WTC11 (cell line): ENCODE results near the gene SMYD3. TPM values are rescaled to one million over a fixed set of nuclear protein-coding genes. Genes with fewer than 3 reads are reported as not detected.

Source experiments
- ATAC-seq: fragments of 200-7000 bp; cut with Tn5 transposase; 2 replicates; pipeline ENCODE4 v1.10.0; 2021; ENCODE audit warnings: mild to moderate bottlenecking, moderate library complexity
- CTCF ChIA-PET: fragments of 300-600 bp; sonication (Branson Sonifier 250); formaldehyde crosslinking; loops from one replicate; lab custom pipeline; 2021; ENCODE audit warnings: antibody characterized with exemption; lab: Charles Lee
- POLR2A ChIA-PET: fragments of 350-600 bp; sonication (Branson Sonifier 250); formaldehyde crosslinking; loops from one replicate; lab custom pipeline; 2021; ENCODE audit warnings: antibody characterized with exemption; lab: Charles Lee
- DNase-seq: peaks from one replicate; pipeline ENCODE4 v3.0.0; 2021; ENCODE audit warnings: low spot score
- H3K27ac Mint-ChIP-seq: 2 replicates; pipeline ENCODE4 v1.8.0; 2021; ENCODE audit warnings: mixed read lengths
- H3K27me3 Mint-ChIP-seq: 2 replicates; pipeline ENCODE4 v1.8.0; 2021; ENCODE audit warnings: low read depth, mild to moderate bottlenecking, moderate library complexity, mixed read lengths
- H3K36me3 Mint-ChIP-seq: 2 replicates; pipeline ENCODE4 v1.8.0; 2021; ENCODE audit warnings: mixed read lengths
- H3K4me1 Mint-ChIP-seq: 2 replicates; pipeline ENCODE4 v1.8.0; 2022; ENCODE audit warnings: mixed read lengths
- H3K4me3 Mint-ChIP-seq: 2 replicates; pipeline ENCODE4 v1.8.0; 2021; ENCODE audit warnings: mild to moderate bottlenecking, moderate library complexity, mixed read lengths
- H3K9me3 Mint-ChIP-seq: 2 replicates; pipeline ENCODE4 v1.8.0; 2021; ENCODE audit warnings: mixed read lengths
- ATF2 ChIP-seq: sonication (generic); formaldehyde crosslinking; IDR thresholded peaks from 2 replicates; pipeline ENCODE4 v1.8.1; 2022; ENCODE audit warnings: low read depth, missing genetic modification reagents, borderline replicate concordance
- ATF6 ChIP-seq: sonication (generic); formaldehyde crosslinking; IDR thresholded peaks from 2 replicates; pipeline ENCODE4 v1.8.1; 2023; ENCODE audit warnings: mild to moderate bottlenecking, missing genetic modification reagents
- CTCF ChIP-seq: fragments of 200-600 bp; IDR thresholded peaks from 2 replicates; pipeline ENCODE4 v1.8.0; 2022; ENCODE audit warnings: antibody characterized with exemption
- ELF4 ChIP-seq: sonication (generic); formaldehyde crosslinking; IDR thresholded peaks from 2 replicates; pipeline ENCODE4 v1.8.1; 2022; ENCODE audit warnings: low read depth, mild to moderate bottlenecking, moderate library complexity, missing genetic modification reagents
- ETV6 ChIP-seq: sonication (generic); formaldehyde crosslinking; IDR thresholded peaks from 2 replicates; pipeline ENCODE4 v1.8.1; 2022; ENCODE audit warnings: mild to moderate bottlenecking, missing genetic modification reagents
- GRHL2 ChIP-seq: fragments of 250-450 bp; sonication (Bioruptor Pico); IDR thresholded peaks from 2 replicates; pipeline ENCODE4 v1.8.0; 2022; ENCODE audit warnings: mild to moderate bottlenecking, moderate library complexity; ENCODE audit not compliant: insufficient replicate concordance, severe bottlenecking
- MXD4 ChIP-seq: fragments of 250-450 bp; sonication (Bioruptor Pico); IDR thresholded peaks from 2 replicates; pipeline ENCODE4 v1.8.0; 2021; ENCODE audit warnings: mild to moderate bottlenecking, moderate library complexity, borderline replicate concordance
- MYBL2 ChIP-seq: sonication (generic); formaldehyde crosslinking; IDR thresholded peaks from 2 replicates; pipeline ENCODE4 v1.8.1; 2023; ENCODE audit warnings: mild to moderate bottlenecking, moderate library complexity, missing genetic modification reagents
- NFYB ChIP-seq: sonication (generic); formaldehyde crosslinking; conservative IDR thresholded peaks from 2 replicates; pipeline ENCODE4 v1.8.0; 2022; ENCODE audit warnings: low read depth, missing genetic modification reagents
- NR3C1 ChIP-seq: sonication (generic); formaldehyde crosslinking; conservative IDR thresholded peaks from 2 replicates; pipeline ENCODE4 v1.8.1; 2023; ENCODE audit warnings: low read depth, mild to moderate bottlenecking, missing genetic modification reagents
- PRDM15 ChIP-seq: sonication (generic); formaldehyde crosslinking; IDR thresholded peaks from 2 replicates; pipeline ENCODE4 v1.8.0; 2022; ENCODE audit warnings: missing genetic modification reagents
- PREB ChIP-seq: sonication (generic); formaldehyde crosslinking; IDR thresholded peaks from 2 replicates; pipeline ENCODE4 v1.8.1; 2022; ENCODE audit warnings: mild to moderate bottlenecking, missing genetic modification reagents, moderate library complexity, borderline replicate concordance
- RORB ChIP-seq: fragments of 250-450 bp; sonication (Bioruptor Pico); IDR thresholded peaks from 2 replicates; pipeline ENCODE4 v1.9.0; 2021; ENCODE audit warnings: mild to moderate bottlenecking
- STAT6 ChIP-seq: sonication (generic); formaldehyde crosslinking; conservative IDR thresholded peaks from 2 replicates; pipeline ENCODE4 v1.8.1; 2023; ENCODE audit warnings: mild to moderate bottlenecking, low read depth, missing genetic modification reagents, moderate library complexity
- TEAD4 ChIP-seq: sonication (generic); formaldehyde crosslinking; IDR thresholded peaks from 2 replicates; pipeline ENCODE4 v1.8.0; 2022; ENCODE audit warnings: mild to moderate bottlenecking, missing genetic modification reagents
- TP53 ChIP-seq: sonication (generic); formaldehyde crosslinking; IDR thresholded peaks from 2 replicates; pipeline ENCODE4 v1.8.1; 2023; ENCODE audit warnings: mild to moderate bottlenecking, missing genetic modification reagents
- USF2 ChIP-seq: sonication (generic); formaldehyde crosslinking; IDR thresholded peaks from 2 replicates; pipeline ENCODE4 v1.8.1; 2023; ENCODE audit warnings: mild to moderate bottlenecking, missing genetic modification reagents, moderate library complexity
- ZBTB43 ChIP-seq: sonication (generic); formaldehyde crosslinking; IDR thresholded peaks from 2 replicates; pipeline ENCODE4 v1.8.1; 2023; ENCODE audit warnings: mild to moderate bottlenecking, missing genetic modification reagents
- ZNF423 ChIP-seq: fragments of 250-450 bp; sonication (Bioruptor Pico); IDR thresholded peaks from 2 replicates; pipeline ENCODE4 v2.1.2; 2022; ENCODE audit warnings: mild to moderate bottlenecking, moderate library complexity
- ZNF671 ChIP-seq: fragments of 250-450 bp; sonication (Bioruptor Pico); IDR thresholded peaks from 2 replicates; pipeline ENCODE4 v1.8.0; 2021; ENCODE audit warnings: mild to moderate bottlenecking
- total RNA-seq: library from RNA; stranded (reverse); gene quantifications from 3 replicates; pipeline ENCODE4 v1.2.3, GENCODE V29; 2021

SMYD3 gene
- total RNA-seq, 1 experiment from 2014 or later, result 21.4 TPM

- no peaks in the 10 kb centered on the region for H3K4me1 Mint-ChIP-seq
- no peak for TF ChIP-seq STAT6 (CRISPR knock-in tag)
- TF ChIP-seq RORB (CRISPR knock-in tag), result no peak
- TF ChIP-seq ZNF423 (CRISPR knock-in tag), result no peak
- ChIA-PET CTCF (interaction anchor here (1.8 to 5.0 kb wide), 2 partner anchors 16 to 75 kb away, joined by 5 to 29 read pairs; no protein-coding TSS in a partner anchor), POLR2A (no interaction called here)
- no peaks in the 10 kb centered on the region for H3K27me3 Mint-ChIP-seq
- H3K4me3 Mint-ChIP-seq, result no peak overlapping the region
- ATAC-seq, result no peak
- H3K27ac Mint-ChIP-seq, result no peak overlapping the region
- H3K9me3 Mint-ChIP-seq, result no peaks in the 10 kb centered on the region
- H3K36me3 Mint-ChIP-seq, result no peaks in the 10 kb centered on the region
- no peak for DNase-seq
These were observed 634.0 kb downstream of the SMYD3 start for GRCh38 chr1:245873068-245873467.

GRCh38 chr1:245872475-245872874 lies 634.6 kb downstream of the SMYD3 start:
- CTCF ChIA-PET, result interaction anchor here (1.8 to 5.0 kb wide), 2 partner anchors 16 to 75 kb away, joined by 5 to 29 read pairs; no protein-coding TSS in a partner anchor
- DNase-seq, result no peak
- no peak for TF ChIP-seq ELF4 (CRISPR knock-in tag)
- TF ChIP-seq CTCF, result no peak
- no peak for TF ChIP-seq ZBTB43
- TF ChIP-seq ATF6 (CRISPR knock-in tag), result no peak
- no peak for TF ChIP-seq ATF2 (CRISPR knock-in tag)
- TF ChIP-seq PRDM15 (CRISPR knock-in tag), result no peak
- no peak for TF ChIP-seq ETV6
- TF ChIP-seq GRHL2 (CRISPR knock-in tag), result no peak
- TF ChIP-seq ZNF671 (CRISPR knock-in tag), result no peak
- TF ChIP-seq PREB (CRISPR knock-in tag), result no peak
- TF ChIP-seq MYBL2, result no peak
- no peak for TF ChIP-seq NR3C1
- no peak for TF ChIP-seq TP53 (CRISPR knock-in tag)
- TF ChIP-seq MXD4 (CRISPR knock-in tag), result no peak
- no peak for TF ChIP-seq TEAD4 (CRISPR knock-in tag)
- TF ChIP-seq NFYB (CRISPR knock-in tag), result no peak
- TF ChIP-seq USF2 (CRISPR knock-in tag), result no peak

More at GRCh38 chr1:245872475-245872874, 634.6 kb downstream of the SMYD3 start:
- Mint-ChIP-seq H3K36me3 (no peaks in the 10 kb centered on the region), H3K4me3 (no peak overlapping the region), H3K4me1 (no peaks in the 10 kb centered on the region), H3K27me3 (no peaks in the 10 kb centered on the region), H3K27ac (no peak overlapping the region), H3K9me3 (no peaks in the 10 kb centered on the region)
- no peak for ATAC-seq
- POLR2A ChIA-PET, result no interaction called here
